Left colon (tissue), 2 donors: Measurements from ENCODE around the gene DBF4B. TPM values are rescaled to one million over a fixed set of nuclear protein-coding genes. Genes with fewer than 3 reads are reported as not detected.

ENCODE experiments used
- ATAC-seq: fragments of 200-7000 bp; cut with Tn5 transposase; one replicate; pipeline ENCODE4 v1.9.1; 2020; ENCODE audit warnings: mild to moderate bottlenecking, moderate library complexity
- DNase-seq, 2 donors: peaks; one replicate each; pipeline ENCODE4 v3.0.0-alpha.2; 2020
- intact Hi-C, 2 donors: fragments of 100-400 bp; cut with DNase I in 1 of 2; cut with micrococcal nuclease in 1 of 2; formaldehyde crosslinking; loops; one replicate each; pipeline versions ENCODE4 v1.11.2 to v1.14.0; 2022; cut with DNase I, micrococcal nuclease
- total RNA-seq, 2 donors: library from RNA; stranded (reverse); fragmentation: NEBNext Ultra II Directional; extraction: Animal tissue kit (Norgen Biotek cat#: 25700); gene quantifications; one replicate each; pipeline ENCODE4 v1.2.1, GENCODE V29; 2021
- donor health status: DM: no; HTN: no; CAD: no.
- donor health status: DM: yes; HTN: yes; CAD: no.

Gene DBF4B
- total RNA-seq, 2 donors from 2014 or later: 2.5 to 5.2 TPM

DNA sequence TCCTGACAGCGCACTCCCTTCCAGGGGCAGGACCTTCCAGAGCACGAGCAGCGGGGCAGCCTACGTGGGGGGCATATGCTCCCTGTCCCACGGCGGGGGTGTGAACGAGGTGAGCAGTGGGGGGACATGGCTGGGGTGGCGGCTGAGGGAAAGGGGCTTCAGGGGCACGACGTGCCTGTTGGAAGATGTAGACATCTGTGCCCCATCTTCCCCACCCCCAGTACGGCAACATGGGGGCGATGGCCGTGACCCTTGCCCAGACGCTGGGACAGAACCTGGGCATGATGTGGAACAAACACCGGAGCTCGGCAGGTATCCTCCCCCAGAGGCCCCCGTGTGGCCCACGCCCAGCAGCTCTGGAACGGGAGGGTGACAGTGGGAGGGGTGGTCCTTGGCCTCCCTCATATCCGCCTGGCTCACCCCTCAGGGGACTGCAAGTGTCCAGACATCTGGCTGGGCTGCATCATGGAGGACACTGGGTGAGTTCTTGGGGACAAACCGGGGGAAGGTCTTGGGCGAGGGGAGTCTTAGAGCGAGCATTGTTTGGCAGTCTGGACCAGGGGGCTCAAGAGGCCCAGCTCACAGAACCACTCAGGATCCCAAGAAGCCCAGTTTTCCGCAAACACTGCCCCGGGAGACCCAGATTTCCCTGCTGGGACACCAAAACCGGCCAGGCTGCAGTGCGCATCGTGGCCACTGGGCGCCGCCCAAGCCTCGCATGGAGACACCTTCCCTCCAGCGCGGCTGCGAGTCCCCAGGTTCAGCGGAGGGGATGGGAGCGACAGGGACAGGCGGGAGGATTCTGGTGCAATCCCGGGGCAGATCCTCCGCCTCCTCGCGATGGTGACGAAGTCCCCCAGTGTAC is 66.0 kb downstream of the DBF4B start:
- DNase-seq (peak; percentile 75 to 94), ATAC-seq (peak; percentile 72)
- intact Hi-C loops: loop anchor here (5.0 kb wide), 2 partner anchors 88 to 93 kb away; no protein-coding TSS in a partner anchor

GRCh38 chr17:44775136-44775837 is 66.8 kb downstream of the DBF4B start:
- DNase-seq (peak; percentile 99), ATAC-seq (peak; percentile 94)
- intact Hi-C loops: loop anchor here (5.0 kb wide), 2 partner anchors 87 to 92 kb away; no protein-coding TSS in a partner anchor

DNA sequence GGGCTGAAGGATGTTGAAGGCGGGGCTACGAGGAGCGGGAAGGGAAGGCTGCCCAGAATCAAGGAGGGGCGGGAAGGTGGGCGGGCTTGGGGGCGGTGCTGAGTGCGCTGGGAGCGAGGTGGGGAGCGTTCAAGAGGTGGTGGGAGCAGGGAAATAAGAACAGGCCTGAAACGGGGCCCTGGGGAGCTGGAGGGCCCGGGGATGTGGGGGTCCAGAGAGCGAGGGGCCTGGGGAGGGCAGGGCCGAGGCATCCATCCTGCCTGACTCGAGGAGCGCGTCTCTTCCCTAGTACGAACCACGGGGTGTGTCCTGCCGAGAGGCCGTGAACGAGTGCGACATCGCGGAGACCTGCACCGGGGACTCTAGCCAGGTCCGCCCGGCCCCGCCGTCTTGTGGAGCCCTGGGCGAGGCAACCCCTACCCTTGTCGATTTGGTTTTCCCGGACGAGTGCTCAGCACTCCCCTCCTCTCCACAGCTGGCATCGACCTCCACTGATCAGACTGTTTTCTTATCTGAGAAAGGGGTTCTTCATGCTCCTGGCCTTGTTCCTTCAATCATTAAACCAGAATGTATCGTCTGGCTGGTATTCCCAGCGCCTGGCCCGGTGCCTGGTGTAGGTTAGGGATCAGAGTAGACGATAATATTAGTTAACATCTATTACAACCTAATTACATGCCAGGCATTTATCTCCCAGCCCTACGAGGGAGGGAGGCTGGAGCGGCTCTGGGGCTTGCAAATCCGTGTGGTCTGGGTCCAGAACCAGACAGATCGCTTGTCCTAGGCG is 67.6 kb downstream of the DBF4B start:
- intact Hi-C loops: loop anchor here (5.0 kb wide), 2 partner anchors 86 to 91 kb away; no protein-coding TSS in a partner anchor
- DNase-seq (peak in 1 of 2 donors; percentile 35), ATAC-seq (peak; percentile 43)

DNA sequence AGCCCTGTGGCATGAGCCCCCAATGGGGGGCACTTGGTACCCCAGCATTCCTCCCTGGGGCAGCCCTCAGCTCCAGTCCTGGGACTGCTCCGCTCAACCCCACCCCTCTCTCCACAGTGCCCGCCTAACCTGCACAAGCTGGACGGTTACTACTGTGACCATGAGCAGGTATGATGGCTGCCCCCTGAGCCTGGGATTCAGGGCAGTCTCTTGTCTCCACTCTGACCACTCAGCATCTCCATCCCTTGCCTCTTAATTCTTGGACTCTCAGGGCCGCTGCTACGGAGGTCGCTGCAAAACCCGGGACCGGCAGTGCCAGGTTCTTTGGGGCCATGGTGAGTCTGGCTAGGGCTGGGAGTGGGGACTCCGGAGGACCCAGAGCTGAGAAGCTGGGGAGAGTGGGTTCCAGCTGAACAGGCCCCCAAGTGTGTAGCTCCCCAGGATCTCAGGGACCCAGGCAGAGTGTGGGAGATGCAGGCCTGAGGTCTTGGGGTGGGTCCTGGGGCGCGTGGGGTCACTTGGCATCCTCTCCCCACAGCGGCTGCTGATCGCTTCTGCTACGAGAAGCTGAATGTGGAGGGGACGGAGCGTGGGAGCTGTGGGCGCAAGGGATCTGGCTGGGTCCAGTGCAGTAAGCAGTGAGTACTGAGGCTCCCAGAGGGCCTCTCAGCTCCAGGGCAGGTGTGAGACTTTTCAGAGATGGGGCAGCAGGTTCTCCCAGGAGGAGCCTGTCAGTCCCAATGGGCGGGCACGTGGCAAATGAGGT is 68.3 kb downstream of the DBF4B start:
- no peak for DNase-seq
- no peak for ATAC-seq
- intact Hi-C loops: loop anchor here (5.0 kb wide), 2 partner anchors 85 to 90 kb away; no protein-coding TSS in a partner anchor

GRCh38 chr17:44777394-44778348 is 69.2 kb downstream of the DBF4B start:
- intact Hi-C loops: loop anchor here (5.0 kb wide), 2 partner anchors 85 to 90 kb away; no protein-coding TSS in a partner anchor
- DNase-seq (no peak), ATAC-seq (no peak)

DNA sequence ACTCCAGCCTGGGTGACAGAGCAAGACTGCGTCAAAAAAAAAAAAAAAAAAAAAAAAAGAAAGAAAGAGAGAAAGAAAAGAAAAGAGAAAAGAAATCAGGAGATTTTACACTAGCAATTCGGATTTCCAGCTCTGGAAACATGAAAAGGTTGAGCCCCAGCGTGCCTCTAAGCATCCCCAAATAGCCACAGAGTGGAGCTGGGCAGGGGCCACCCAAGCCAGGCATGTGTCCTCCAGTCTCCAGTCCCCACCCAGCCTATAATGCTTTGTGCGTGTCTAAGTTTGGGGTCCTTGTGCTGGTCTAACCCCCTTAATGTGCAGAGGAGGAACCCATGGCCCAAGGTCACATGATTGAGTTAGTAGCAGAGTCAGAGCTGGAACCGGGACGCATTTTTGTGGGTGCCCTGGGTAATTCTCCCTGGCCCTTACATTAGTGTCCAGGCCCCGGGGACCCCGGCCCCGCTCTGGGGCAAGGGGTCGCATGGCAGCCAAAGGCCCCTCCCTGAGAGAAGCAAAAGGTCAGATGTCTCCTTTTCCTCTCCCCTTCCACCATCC is 70.3 kb downstream of the DBF4B start:
- intact Hi-C loops: loop anchor here (5.0 kb wide), 2 partner anchors 84 to 89 kb away; no protein-coding TSS in a partner anchor
- no peak for ATAC-seq
- no peak for DNase-seq

DNA sequence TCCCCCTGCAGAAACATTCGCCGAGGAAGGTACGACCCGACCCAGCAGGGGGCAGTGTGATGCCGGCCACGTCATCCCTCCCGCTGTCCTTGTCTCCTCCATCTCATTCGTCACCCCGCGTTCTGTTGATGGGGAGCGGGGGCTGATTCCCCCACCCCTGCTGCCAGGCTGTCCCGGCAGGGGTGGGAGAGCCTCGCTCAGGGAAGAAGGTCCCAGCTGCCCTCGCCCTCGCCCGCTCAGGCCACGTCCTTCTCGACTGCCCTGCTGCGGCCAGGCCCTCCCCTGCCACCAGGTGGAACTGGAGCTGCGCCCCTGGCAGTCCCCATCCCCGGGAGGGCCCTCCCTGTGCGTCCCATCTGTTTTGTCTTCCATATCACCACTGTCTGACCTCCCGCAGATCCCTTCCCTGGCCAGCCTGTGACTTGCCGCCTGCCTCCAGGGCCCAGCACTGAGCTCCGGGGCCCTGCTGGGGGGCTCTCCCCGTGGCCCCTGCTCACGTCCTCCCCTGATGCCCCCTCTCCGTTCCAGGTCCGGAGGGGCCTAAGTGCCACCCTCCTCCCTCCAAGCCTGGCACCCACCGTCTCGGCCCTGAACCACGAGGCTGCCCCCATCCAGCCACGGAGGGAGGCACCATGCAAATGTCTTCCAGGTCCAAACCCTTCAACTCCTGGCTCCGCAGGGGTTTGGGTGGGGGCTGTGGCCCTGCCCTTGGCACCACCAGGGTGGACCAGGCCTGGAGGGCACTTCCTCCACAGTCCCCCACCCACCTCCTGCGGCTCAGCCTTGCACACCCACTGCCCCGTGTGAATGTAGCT is 71.0 kb downstream of the DBF4B start:
- intact Hi-C loops: loop anchor here (5.0 kb wide), 2 partner anchors 83 to 88 kb away; no protein-coding TSS in a partner anchor
- DNase-seq: peak; percentile 70 to 87
- ATAC-seq: peak; percentile 30

DNA sequence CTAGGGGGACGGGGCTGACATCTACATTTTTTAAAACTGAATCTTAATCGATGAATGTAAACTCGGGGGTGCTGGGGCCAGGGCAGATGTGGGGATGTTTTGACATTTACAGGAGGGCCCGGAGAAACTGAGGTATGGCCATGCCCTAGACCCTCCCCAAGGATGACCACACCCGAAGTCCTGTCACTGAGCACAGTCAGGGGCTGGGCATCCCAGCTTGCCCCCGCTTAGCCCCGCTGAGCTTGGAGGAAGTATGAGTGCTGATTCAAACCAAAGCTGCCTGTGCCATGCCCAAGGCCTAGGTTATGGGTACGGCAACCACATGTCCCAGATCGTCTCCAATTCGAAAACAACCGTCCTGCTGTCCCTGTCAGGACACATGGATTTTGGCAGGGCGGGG is 71.7 kb downstream of the DBF4B start:
- no peak for ATAC-seq
- intact Hi-C loops: no loop called here
- no peak for DNase-seq

DNA sequence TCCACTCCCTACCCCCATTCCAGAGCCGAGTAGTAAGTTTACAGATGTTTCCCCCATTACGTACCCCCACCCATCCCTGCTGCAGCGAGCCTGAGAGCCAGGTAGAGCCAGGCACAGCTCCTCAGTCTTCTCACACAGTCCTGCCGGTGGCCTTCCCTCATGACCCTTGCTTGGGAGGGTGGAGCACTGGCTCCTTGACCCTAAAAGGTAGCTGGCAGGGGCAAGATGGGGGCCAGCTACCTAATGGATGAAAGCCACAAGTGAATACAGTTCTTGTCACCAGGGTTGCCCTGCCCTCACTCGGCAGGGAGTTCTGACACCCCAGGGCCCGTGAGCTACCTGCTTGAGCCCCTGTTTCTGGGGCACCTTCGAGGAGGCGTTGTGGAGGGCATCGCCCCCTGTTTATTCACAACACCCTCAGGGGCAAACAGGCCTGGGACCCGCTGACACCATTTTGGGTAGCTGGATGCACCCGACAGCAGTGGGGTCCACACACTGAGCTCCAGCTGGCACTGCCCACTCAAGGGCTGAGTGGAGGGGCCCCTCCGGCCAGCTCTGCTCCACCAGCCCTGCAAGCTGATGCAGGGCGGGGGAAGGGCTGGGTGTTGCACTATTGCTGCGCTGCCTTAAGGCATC is 72.5 kb downstream of the DBF4B start:
- intact Hi-C loops: no loop called here
- DNase-seq (no peak), ATAC-seq (no peak)

GRCh38 chr17:44781551-44782325 is 73.3 kb downstream of the DBF4B start:
- intact Hi-C loops: no loop called here
- DNase-seq: no peak

DNA sequence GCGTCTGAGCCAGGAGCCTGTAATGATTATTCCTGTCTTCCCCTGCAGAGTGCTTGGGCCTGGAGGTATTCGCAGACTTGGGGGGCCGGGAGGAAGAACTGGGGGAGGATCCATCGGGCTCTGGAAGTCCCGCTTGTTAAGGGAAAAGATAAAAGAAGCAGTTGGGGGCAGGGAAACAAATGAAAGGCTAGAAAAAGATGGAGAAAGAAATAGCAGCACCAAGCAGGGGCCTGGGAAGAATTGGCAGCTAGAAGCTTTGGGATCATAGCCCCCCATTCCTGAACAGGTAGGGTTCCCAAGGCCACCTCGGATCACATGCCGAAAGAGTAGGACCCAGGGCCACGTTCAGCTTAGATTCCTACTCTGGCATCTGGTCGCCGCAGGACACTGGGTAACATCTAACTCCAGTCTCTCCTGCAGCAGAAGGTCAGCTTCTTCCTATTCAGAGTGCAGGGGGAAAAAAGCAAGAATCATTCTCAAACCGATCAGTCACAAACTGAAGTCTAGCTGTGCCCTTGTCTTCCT is 73.9 kb downstream of the DBF4B start:
- ATAC-seq: no peak
- intact Hi-C loops: no loop called here
- DNase-seq: no peak

More at GRCh38 chr17:44781551-44782325, 73.3 kb downstream of the DBF4B start:
- ATAC-seq: peak; percentile 31

GRCh38 chr17:44785921-44786320 is 77.5 kb downstream of the DBF4B start:
- ATAC-seq: no peak
- intact Hi-C loops: no loop called here
- no peak for DNase-seq

DNA sequence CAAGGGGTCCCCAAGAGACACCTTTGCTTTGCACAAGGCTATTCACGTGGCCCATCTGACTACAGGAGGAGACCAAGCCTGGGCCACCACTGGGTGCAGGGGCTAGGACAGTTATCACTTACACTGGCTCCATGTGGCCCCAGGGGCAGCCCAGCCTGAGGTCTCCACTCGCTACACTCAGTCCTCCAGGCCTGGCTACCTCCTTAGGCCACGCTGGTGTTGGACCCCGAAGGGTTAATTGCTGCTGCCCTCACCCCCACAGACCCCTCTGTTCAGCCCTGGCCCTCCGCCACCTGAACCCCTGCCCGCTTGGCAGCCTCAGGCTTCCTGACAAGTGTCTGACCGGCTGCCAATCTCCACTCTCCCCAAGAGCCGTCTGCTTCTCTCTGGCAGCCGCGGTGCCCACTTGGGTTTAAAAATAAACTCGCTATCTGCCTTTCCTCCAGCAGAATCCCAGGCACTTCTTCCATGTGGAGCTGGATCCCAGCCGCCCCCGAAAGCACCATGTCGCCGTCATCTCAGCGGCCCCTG is 78.2 kb downstream of the DBF4B start:
- intact Hi-C loops: no loop called here
- ATAC-seq (no peak), DNase-seq (no peak)

DNA sequence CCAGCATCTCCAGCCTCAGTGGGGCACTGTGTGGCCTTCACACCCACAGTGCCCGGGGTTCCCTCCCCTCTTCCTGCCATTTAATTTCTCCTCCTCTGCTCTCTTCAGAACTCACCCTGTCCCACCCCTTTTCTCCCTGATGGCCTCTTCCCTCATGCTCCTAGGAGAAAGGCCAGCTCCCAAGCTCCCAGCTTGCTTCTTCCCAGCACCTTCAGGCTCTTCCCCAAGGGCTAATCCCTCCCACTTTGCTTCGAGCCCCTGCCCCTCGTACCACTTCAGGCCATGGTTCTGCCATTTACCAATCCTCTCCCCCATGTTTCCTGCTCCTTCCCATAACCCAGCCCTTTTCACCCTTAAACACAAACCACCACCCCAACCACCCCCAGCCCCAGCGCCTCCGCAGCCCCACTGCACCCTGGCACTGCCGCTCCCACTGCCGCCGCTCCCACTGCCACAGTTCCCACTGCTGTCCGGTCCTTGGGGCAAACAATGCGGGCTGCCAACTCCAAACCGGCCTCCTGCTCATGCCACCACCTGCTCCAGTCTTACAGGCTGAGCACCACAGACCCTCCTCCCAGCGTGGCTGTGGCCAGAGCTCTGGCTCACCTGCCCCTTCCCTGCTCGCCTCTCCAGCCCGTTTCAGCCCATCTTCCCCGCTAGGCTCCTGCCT is 78.9 kb downstream of the DBF4B start:
- intact Hi-C loops: no loop called here
- ATAC-seq: no peak
- no peak for DNase-seq
